ENCODE data around the gene WNT7A.

DNA sequence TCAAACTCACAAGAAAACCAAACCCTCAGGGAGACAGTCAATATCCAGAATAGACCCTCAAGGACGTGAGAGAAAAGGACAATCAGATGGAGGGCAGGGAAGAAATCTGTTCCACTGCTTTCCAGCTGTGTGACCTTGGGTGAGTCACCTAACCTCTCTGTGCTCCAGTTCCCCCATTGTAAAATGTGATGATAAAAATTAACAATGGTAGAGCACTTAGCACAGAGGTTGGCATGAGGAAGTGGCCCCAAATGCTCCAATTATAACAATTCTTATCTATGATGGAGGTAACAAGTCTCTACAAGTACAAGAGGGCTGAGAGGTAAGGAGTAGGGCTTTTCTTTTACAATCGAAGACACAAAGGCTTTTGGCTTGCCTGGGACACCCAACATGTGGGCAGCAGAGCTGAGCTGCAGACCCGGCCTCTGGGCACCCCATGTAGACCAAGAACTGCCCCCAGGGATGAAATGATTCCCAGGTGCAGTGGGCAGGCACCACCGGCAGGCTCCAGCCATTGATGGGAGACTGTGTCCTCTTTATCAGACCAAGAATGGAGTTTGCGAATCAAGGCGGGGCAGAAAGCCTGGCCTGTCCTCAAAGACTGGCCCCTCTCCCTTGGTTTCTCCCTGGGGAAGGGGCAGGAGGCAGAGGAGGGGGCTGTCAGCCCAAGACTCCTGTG is 22.0 kb downstream of the WNT7A start:
- TF ChIP-seq, protein P1, sequence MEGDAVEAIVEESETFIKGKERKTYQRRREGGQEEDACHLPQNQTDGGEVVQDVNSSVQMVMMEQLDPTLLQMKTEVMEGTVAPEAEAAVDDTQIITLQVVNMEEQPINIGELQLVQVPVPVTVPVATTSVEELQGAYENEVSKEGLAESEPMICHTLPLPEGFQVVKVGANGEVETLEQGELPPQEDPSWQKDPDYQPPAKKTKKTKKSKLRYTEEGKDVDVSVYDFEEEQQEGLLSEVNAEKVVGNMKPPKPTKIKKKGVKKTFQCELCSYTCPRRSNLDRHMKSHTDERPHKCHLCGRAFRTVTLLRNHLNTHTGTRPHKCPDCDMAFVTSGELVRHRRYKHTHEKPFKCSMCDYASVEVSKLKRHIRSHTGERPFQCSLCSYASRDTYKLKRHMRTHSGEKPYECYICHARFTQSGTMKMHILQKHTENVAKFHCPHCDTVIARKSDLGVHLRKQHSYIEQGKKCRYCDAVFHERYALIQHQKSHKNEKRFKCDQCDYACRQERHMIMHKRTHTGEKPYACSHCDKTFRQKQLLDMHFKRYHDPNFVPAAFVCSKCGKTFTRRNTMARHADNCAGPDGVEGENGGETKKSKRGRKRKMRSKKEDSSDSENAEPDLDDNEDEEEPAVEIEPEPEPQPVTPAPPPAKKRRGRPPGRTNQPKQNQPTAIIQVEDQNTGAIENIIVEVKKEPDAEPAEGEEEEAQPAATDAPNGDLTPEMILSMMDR (IDR thresholded peaks at IDR 0.05), result no peak
- TF ChIP-seq POLR2A (IDR thresholded peaks at IDR 0.05), result no peak
